CD4-positive, CD25-positive, alpha-beta regulatory T cell (primary cell): ENCODE measurements around the gene IDE. TPM values are rescaled to one million over a fixed set of nuclear protein-coding genes. Genes with fewer than 3 reads are reported as not detected.

ENCODE experiments used
- ATAC-seq, 2 donors: fragments of 150-1000 bp; cut with Tn5 transposase; one replicate each; pipeline ENCODE4 v1.10.0; 2021; ENCODE audit warnings: low read depth in 2 of 2, moderate number of reproducible peaks in 2 of 2, moderate library complexity in 1 of 2
- DNase-seq, 3 donors: peaks; one replicate each; pipeline versions ENCODE4 v3.0.0 to v3.0.0-alpha.2; 2012 to 2022; ENCODE audit warnings: mixed read lengths in 1 of 3
- H3K27ac ChIP-seq: one replicate; pipeline ENCODE4 v1.7.0; 2013; ENCODE audit warnings: mild to moderate bottlenecking, low read length; ENCODE audit not compliant: insufficient read depth, poor library complexity, severe bottlenecking
- H3K27me3 ChIP-seq: one replicate; pipeline ENCODE4 v1.7.0; 2013; ENCODE audit warnings: low read length; ENCODE audit not compliant: control insufficient read depth, insufficient read depth
- H3K36me3 ChIP-seq: one replicate; pipeline ENCODE4 v1.7.0; 2013; ENCODE audit warnings: mild to moderate bottlenecking, low read length, moderate library complexity; ENCODE audit not compliant: control insufficient read depth, insufficient read depth
- H3K4me1 ChIP-seq: 2 replicates; pipeline ENCODE4 v1.7.0; 2013; ENCODE audit warnings: mild to moderate bottlenecking, low read length; ENCODE audit not compliant: insufficient read depth, control insufficient read depth, poor library complexity, severe bottlenecking
- H3K4me3 ChIP-seq: one replicate; pipeline ENCODE4 v1.7.0; 2013; ENCODE audit warnings: low read depth, mild to moderate bottlenecking, low read length, moderate library complexity
- H3K9me3 ChIP-seq, 2 experiments: 1 replicate in 1 of 2; 2 replicates in 1 of 2; pipeline ENCODE4 v1.7.0; 2013; ENCODE audit warnings: low read length in 2 of 2, mild to moderate bottlenecking in 1 of 2, moderate library complexity in 1 of 2; ENCODE audit not compliant: control insufficient read depth in 2 of 2
- H3K27ac Mint-ChIP-seq, 3 donors: one replicate each; pipeline ENCODE4 v1.8.0; 2020 to 2022; ENCODE audit warnings: mild to moderate bottlenecking in 3 of 3, mixed read lengths in 3 of 3, moderate library complexity in 2 of 3
- H3K27me3 Mint-ChIP-seq: one replicate; pipeline ENCODE4 v1.8.0; 2022; ENCODE audit warnings: mild to moderate bottlenecking, mixed read lengths
- H3K36me3 Mint-ChIP-seq: one replicate; pipeline ENCODE4 v1.8.0; 2020; ENCODE audit warnings: mixed read lengths
- H3K4me1 Mint-ChIP-seq, 4 donors: one replicate each; pipeline ENCODE4 v1.8.0; 2020 to 2022; ENCODE audit warnings: mixed read lengths in 4 of 4, mild to moderate bottlenecking in 1 of 4
- H3K4me3 Mint-ChIP-seq, 4 donors: one replicate each; pipeline ENCODE4 v1.8.0; 2020 to 2022; ENCODE audit warnings: mild to moderate bottlenecking in 4 of 4, mixed read lengths in 4 of 4, moderate library complexity in 3 of 4
- H3K9me3 Mint-ChIP-seq, 7 donors: one replicate each; pipeline ENCODE4 v1.8.0; 2020 to 2022; ENCODE audit warnings: mixed read lengths in 7 of 7, mild to moderate bottlenecking in 3 of 7, moderate library complexity in 2 of 7
- polyA plus RNA-seq, 4 donors: library from polyadenylated mRNA; unstranded; fragments of 300-500 nt; fragmentation: Illumina TruSeq; gene quantifications; one replicate each; pipeline ENCODE4 v1.2.3, GENCODE V29; 2021
- total RNA-seq: library from RNA; stranded (reverse); gene quantifications from one replicate; pipeline ENCODE4 v1.2.3, GENCODE V29; 2022

The IDE gene
- total and polyA plus RNA-seq, 5 donors from 2014 or later = 17.0 to 38.1 (median 26.1) TPM

DNA sequence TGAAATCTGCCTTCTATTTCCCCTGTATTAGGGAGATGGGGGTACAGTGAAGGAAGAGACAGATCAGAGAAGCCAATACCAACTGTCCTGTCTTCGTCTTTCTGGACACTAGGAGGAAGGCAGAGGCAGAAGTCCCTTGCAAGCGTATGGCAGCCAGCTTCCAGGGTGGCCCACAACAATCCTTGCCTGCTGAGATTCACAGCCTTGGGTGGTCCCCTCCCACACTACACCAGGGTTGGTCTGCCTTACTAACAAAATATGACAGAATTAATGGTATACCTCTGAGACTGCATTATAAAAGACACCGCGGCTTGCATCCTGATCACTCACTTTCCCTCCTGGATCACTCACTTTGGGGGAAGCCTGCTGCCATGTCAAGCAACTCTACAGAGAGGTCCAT, 90.4 kb downstream of the IDE start:
- Histone ChIP-seq H3K4me1 (no peaks in the 10 kb centered on the region), H3K27ac (no peak overlapping the region), H3K27me3 (no peaks in the 10 kb centered on the region), H3K36me3 (peaks cover 63% of the 10 kb centered on the region), H3K4me3 (no peak overlapping the region), H3K9me3 (no peaks in the 10 kb centered on the region)
- H3K4me1 Mint-ChIP-seq = peaks cover 0 to 6% (median 0%) of the 10 kb centered on the region in 4 donors
- DNase-seq = no peak
- H3K4me3 Mint-ChIP-seq = no peak overlapping the region
- no peak for ATAC-seq
- H3K9me3 Mint-ChIP-seq = no peaks in the 10 kb centered on the region
- H3K27me3 Mint-ChIP-seq = no peaks in the 10 kb centered on the region
- H3K27ac Mint-ChIP-seq = no peak overlapping the region
- peaks cover 56% of the 10 kb centered on the region for H3K36me3 Mint-ChIP-seq

DNA sequence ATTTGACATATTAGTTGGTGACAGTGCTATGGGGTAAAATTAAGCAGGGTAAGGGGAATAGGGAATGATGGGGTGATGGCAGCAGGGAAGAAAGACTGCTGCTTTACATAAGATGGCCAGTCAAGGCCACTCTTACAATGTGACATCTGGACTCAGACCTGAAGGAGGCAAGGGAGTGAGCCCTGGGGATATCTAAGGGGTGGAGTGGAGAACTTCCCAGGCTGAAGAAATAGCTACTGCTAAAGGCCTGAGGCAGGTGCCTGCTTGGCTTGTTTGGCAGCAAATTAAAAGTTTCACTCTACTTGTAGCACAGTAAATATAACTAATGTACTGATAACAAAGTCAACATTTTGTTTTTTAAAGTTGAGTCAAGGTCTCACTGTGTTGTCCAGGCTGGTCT, 93.5 kb downstream of the IDE start:
- Histone ChIP-seq H3K9me3 (no peaks in the 10 kb centered on the region), H3K36me3 (peaks cover 48% of the 10 kb centered on the region), H3K4me3 (no peak overlapping the region), H3K27ac (no peak overlapping the region), H3K27me3 (no peaks in the 10 kb centered on the region), H3K4me1 (no peaks in the 10 kb centered on the region)
- Mint-ChIP-seq H3K36me3 (peaks cover 41% of the 10 kb centered on the region), H3K4me1 (peaks cover 0 to 6% (median 0%) of the 10 kb centered on the region in 4 donors), H3K9me3 (no peaks in the 10 kb centered on the region), H3K27me3 (no peaks in the 10 kb centered on the region), H3K27ac (no peak overlapping the region), H3K4me3 (no peak overlapping the region)
- ATAC-seq (no peak), DNase-seq (no peak)

DNA sequence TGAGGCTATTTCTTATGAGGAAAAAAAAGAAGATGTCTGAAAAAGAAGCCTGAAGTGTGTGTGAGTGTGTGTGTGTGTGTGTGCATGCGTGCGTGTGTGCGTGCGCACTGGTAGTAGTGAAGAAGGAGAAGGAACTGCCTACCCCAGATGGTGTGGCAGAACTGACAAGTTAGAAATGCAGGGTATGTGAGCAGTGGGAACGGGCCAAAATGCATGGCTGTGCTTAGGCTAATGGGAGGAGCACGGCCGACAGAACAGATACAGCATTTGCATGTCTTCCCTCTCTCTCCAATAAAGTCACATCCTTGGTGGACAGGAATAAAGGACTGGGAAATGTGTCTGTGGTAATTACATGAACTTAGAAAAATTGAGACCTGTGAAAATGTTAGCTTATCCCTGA, 94.3 kb downstream of the IDE start:
- Mint-ChIP-seq H3K9me3 (no peaks in the 10 kb centered on the region), H3K4me1 (peaks cover 0 to 6% (median 0%) of the 10 kb centered on the region in 4 donors), H3K36me3 (peaks cover 43% of the 10 kb centered on the region), H3K4me3 (peak overlapping the region in 1 of 4 donors; percentile 58), H3K27me3 (no peaks in the 10 kb centered on the region), H3K27ac (no peak overlapping the region)
- Histone ChIP-seq H3K27ac (no peak overlapping the region), H3K9me3 (no peaks in the 10 kb centered on the region), H3K36me3 (peaks cover 51% of the 10 kb centered on the region), H3K4me1 (no peaks in the 10 kb centered on the region), H3K27me3 (no peaks in the 10 kb centered on the region), H3K4me3 (no peak overlapping the region)
- DNase-seq = no peak
- ATAC-seq = no peak

DNA sequence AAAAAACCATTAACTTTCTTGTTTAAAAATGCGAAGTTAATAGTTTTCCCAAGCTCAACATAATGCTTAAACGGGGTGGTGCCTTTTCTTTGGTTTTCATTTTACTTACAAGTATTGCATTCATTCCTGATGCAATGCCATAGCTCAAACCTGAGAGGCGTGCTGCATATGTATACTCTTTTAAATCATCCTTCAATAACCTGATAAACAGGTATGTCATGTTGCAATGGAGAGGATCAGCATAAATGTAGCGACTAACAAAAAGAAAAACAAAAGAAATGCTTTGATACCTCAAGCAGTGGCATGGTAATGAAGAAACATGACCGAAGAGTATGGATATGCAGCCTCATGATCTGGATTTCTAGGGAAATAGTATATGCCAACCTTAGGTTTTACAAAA, 95.4 kb downstream of the IDE start:
- peaks cover 42% of the 10 kb centered on the region for H3K36me3 Mint-ChIP-seq
- no peak for DNase-seq
- no peak overlapping the region for H3K27ac ChIP-seq
- H3K4me3 Mint-ChIP-seq = no peak overlapping the region
- H3K27me3 Mint-ChIP-seq = no peaks in the 10 kb centered on the region
- H3K9me3 Mint-ChIP-seq = no peaks in the 10 kb centered on the region
- H3K4me1 ChIP-seq = no peaks in the 10 kb centered on the region
- peaks cover 47% of the 10 kb centered on the region for H3K36me3 ChIP-seq
- H3K27me3 ChIP-seq = no peaks in the 10 kb centered on the region
- peaks cover 0 to 6% (median 0%) of the 10 kb centered on the region in 4 donors for H3K4me1 Mint-ChIP-seq
- no peak overlapping the region for H3K4me3 ChIP-seq
- no peak overlapping the region for H3K27ac Mint-ChIP-seq
- no peak for ATAC-seq
- no peaks in the 10 kb centered on the region for H3K9me3 ChIP-seq

DNA sequence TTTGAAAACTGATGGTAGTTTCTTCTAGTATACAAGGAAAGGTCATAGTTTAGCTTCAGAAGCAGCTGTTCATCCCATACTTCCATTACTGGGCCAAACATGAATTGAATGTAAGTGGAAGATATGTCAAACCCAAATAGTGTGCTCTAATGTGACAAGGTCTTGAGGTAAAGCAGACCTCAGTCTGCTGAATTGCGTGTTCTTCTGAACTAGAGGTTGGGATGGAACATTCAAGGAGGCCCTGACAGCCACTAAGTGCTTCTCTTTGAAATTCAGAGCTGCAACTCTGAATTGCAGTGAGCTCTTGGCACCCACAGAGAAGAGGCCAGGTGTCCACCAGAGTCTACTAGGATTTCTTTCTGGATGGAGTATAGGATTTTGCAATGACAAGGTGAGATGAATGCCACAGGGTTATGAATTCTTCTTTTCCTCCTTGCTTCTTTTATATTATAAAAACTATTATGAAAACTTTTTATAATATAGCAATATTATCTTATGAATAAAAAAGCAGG, 98.5 kb downstream of the IDE start:
- Histone ChIP-seq H3K36me3 (peaks cover 41% of the 10 kb centered on the region), H3K27ac (no peak overlapping the region), H3K4me3 (no peak overlapping the region), H3K27me3 (no peaks in the 10 kb centered on the region), H3K4me1 (no peaks in the 10 kb centered on the region), H3K9me3 (no peaks in the 10 kb centered on the region)
- no peak overlapping the region for H3K27ac Mint-ChIP-seq
- no peaks in the 10 kb centered on the region for H3K9me3 Mint-ChIP-seq
- DNase-seq = no peak
- peaks cover 32% of the 10 kb centered on the region for H3K36me3 Mint-ChIP-seq
- ATAC-seq = no peak
- no peaks in the 10 kb centered on the region for H3K27me3 Mint-ChIP-seq
- no peaks in the 10 kb centered on the region for H3K4me1 Mint-ChIP-seq
- H3K4me3 Mint-ChIP-seq = no peak overlapping the region

DNA sequence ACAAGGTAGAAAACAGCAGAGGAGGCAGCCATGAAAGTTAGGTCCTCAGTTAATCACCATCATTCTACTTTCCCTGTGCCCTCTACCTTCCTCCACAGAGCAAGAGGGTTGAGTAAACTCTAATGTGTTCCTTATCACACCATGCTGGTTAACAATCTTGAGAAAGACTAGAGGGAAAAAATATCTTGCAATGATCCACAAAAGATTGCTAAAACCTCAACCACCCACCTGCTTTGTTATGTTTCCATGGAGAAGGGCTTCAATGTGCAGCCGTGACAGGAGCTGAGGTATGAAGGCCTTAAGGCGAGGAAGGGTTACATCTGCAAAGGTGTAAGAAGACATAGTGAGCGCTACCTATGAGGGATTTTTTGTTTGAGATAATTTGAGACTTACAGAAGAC, 103.9 kb downstream of the IDE start:
- peaks cover 49% of the 10 kb centered on the region for H3K36me3 Mint-ChIP-seq
- no peak for ATAC-seq
- H3K4me1 Mint-ChIP-seq = peaks cover 0 to 3% (median 0%) of the 10 kb centered on the region in 4 donors
- no peaks in the 10 kb centered on the region for H3K27me3 ChIP-seq
- no peak for DNase-seq
- peaks cover 49% of the 10 kb centered on the region for H3K36me3 ChIP-seq
- H3K27ac ChIP-seq = no peak overlapping the region
- H3K4me3 ChIP-seq = no peak overlapping the region
- no peaks in the 10 kb centered on the region for H3K27me3 Mint-ChIP-seq
- no peak overlapping the region for H3K4me3 Mint-ChIP-seq
- H3K9me3 ChIP-seq = no peaks in the 10 kb centered on the region
- no peak overlapping the region for H3K27ac Mint-ChIP-seq
- no peaks in the 10 kb centered on the region for H3K4me1 ChIP-seq
- H3K9me3 Mint-ChIP-seq = no peaks in the 10 kb centered on the region

DNA sequence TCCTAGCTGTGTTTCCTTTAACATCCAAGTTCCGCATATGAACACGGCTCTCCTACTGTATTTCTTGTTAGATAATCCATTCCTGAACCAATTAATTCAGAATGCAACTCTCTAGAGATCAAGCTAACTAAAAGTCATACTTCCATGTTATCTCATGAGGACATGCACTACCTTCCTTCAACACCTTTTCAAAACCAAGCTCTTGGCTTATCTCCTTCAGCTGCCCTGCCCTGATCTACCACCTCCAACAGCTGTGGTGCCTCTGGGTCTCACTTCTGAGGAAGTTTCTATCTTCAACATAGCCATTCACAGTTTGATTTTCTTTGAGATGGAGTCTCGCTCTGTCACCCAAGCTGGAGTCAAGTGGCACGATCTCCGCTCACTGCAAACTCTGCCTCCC, 109.5 kb downstream of the IDE start:
- no peak overlapping the region for H3K4me3 Mint-ChIP-seq
- Histone ChIP-seq H3K36me3 (peaks cover 73% of the 10 kb centered on the region), H3K27ac (no peak overlapping the region), H3K4me1 (no peaks in the 10 kb centered on the region), H3K27me3 (no peaks in the 10 kb centered on the region), H3K4me3 (no peak overlapping the region), H3K9me3 (no peaks in the 10 kb centered on the region)
- H3K36me3 Mint-ChIP-seq = peaks cover 64% of the 10 kb centered on the region
- DNase-seq (no peak), ATAC-seq (no peak)
- peaks cover 0 to 3% (median 1%) of the 10 kb centered on the region in 4 donors for H3K4me1 Mint-ChIP-seq
- no peaks in the 10 kb centered on the region for H3K9me3 Mint-ChIP-seq
- no peaks in the 10 kb centered on the region for H3K27me3 Mint-ChIP-seq
- peak overlapping the region in 1 of 3 donors; percentile 13 for H3K27ac Mint-ChIP-seq

DNA sequence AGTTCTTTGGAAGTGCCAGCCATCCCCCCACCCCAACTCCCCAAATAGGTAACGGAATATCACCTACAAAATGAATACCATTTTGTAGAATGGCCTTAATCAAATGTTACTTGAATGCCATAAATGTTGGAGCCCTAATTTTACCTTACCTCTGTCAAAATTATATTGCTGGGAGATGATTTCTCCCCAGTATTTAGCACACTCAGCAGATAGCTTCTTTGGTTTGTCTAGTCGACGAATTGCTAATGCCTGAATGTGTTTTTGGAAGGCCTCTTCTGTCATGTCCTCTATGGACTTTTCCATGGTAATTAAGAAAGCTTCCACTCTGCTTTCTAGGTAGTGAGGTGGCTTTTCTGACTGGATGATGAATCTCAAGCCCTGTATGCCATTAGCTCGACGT, 110.3 kb downstream of the IDE start:
- Mint-ChIP-seq H3K27ac (peak overlapping the region in 1 of 3 donors; percentile 9), H3K4me3 (no peak overlapping the region), H3K27me3 (no peaks in the 10 kb centered on the region), H3K36me3 (peaks cover 58% of the 10 kb centered on the region), H3K9me3 (no peaks in the 10 kb centered on the region), H3K4me1 (peaks cover 0 to 3% (median 1%) of the 10 kb centered on the region in 4 donors)
- no peak overlapping the region for H3K27ac ChIP-seq
- DNase-seq (no peak), ATAC-seq (no peak)
- H3K4me3 ChIP-seq = no peak overlapping the region
- no peaks in the 10 kb centered on the region for H3K27me3 ChIP-seq
- peaks cover 68% of the 10 kb centered on the region for H3K36me3 ChIP-seq
- H3K4me1 ChIP-seq = no peaks in the 10 kb centered on the region
- no peaks in the 10 kb centered on the region for H3K9me3 ChIP-seq
